GM19397 (cell line): ENCODE data around the gene ABHD14A.

Experiments used
- ATAC-seq: cut with Tn5 transposase; IDR thresholded peaks from one replicate; pipeline ENCODE4 v1.9.1; 2021; ENCODE audit warnings: mild to moderate bottlenecking, moderate library complexity; ENCODE audit not compliant: unreplicated experiment

ABHD14A gene

DNA sequence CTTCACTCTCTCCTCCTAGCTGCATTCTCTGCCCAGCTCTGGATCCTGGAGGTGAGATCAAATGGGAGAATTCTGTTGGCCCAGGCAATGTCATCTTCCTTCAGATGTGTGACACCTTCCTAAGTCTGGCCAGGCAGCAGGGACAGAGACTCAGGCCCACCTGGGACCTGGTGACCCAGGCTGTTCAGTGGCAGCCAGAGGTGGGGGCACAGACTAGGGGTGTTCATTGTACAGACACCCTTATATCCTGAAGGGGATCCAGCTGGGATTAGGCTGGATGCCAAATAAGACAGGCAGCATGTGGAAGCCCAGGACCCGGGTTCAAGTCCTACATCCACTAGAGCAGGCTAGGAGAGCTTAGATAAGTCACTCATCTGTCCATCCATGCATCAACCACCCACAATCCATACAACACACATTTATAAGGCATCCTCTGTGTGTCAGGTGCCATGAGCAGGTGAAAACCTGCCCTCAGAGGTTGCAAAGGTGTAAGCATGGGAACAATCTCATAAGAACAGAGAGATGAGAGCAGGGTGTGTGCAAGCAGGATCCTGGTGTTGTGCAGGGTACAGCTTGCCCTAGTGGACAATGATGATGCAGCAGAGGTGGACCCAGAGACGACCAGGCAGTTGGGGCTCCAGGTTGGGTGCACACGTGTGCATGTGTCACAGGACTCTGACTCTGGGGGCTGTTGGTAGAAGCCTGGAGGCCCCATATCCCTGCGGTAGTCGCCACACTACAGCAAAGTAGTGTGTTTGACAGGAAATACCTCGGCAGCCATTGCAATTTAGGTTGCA, 39.1 kb downstream of the ABHD14A start:
- ATAC-seq: no peak

DNA sequence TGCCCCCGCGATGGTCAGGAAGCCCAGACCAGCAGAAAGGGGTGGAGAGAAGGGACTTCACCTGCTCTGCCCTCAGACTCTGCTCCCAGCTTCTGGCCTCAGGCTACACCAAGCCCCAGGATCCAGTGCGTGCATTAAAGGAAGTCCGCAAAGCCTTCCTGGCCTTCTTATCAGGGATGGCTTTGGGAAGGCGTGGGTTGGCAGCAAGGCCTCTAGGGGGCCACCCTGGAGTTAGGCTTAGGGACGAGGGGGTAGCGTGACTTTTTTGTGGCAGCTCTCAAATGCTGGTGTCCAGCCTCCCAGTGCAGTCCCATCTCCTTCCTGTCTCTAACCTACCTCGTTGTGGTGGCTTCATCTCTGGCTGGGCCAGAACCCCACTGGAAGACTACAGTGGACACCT, 39.7 kb downstream of the ABHD14A start:
- no peak for ATAC-seq

DNA sequence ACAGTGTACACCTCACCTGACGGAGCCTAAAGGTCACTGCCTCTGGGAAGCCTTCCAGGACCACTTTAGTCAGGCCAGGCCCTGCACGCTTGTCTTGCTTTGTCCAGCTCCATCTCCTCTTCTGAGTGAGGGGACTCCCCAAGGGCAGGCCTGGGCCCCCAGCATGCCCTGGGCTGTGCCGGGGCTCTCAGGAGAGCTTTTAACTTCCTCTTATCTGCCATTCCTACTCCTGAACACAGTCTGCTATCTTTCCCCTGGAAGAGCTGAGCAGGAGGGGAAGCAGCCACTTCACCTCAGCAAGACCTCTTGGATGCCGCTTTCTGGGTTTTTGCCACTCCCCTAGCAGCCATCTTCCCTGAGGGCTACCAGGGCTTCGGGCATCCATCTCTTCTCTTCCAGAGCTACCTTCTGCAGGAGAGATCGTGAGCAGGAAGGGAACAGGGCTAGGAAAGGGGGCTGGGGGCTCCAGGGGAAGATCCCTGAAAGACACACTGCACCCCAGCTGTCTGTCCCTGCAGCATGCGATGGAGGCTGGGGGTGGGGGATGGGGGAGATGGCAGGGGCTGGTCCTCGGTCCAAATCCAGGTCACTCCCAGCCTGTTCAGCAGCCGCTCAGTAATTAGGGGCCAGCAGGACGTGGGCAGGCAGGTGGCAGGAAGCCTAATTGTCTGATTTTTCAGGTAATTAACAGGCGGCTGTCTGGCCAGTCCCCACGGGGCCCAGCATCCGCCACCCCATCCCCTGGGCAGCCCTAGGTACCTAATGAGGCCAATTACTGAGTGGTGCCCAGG, 40.8 kb downstream of the ABHD14A start:
- ATAC-seq: no peak

DNA sequence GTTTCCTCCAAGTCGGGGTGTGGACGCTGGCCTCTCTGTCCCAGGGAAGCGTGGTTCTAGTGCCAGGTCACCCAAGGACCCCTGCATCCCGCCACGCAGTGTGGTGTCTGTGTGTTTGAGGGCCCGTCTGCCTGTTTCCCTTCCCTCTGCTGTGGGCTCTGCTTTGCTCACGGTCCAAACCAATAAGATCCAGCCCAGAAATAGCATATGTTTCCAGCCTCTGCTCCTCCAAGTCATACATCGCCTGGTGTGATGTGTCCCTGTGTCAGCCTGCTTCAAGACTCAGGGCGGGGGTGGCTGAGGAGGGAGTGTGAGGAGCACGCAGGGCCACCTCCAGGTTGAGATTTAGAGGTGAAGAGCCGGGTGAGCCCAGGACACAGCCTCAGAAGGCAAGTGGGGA, 42.7 kb downstream of the ABHD14A start:
- no peak for ATAC-seq

DNA sequence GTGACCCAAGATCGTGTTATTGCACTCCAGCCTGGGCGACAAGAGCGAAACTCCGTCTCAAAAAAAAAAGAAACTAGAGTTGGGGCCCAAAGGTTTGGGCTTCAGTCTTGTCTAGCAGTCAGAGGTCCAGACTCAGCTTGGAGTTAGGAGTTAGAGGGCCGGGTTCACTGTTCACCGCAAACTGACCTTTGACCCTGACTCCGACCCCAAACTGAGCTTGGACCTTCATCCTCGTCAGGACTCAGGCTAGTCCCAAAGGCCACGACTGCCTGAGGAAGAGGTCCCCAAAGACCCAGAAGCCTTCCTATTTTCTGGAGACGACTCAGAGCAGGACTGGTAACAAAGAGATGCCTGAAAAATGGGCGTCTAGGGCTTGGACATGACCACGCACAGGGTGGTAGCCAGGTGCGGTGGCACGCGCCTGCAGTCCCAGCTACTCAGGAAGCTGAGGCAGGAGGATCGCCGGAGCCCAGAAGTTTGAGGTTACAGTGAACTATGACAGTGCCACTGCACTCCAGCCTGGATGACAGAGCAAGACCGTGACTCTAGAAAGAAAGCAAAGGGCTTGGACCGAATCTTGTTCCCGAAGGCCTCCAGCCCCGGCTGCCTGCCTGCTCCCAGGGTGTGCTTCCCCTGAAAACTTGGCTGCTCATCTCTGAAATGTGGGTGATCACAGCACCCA, 43.6 kb downstream of the ABHD14A start:
- no peak for ATAC-seq

DNA sequence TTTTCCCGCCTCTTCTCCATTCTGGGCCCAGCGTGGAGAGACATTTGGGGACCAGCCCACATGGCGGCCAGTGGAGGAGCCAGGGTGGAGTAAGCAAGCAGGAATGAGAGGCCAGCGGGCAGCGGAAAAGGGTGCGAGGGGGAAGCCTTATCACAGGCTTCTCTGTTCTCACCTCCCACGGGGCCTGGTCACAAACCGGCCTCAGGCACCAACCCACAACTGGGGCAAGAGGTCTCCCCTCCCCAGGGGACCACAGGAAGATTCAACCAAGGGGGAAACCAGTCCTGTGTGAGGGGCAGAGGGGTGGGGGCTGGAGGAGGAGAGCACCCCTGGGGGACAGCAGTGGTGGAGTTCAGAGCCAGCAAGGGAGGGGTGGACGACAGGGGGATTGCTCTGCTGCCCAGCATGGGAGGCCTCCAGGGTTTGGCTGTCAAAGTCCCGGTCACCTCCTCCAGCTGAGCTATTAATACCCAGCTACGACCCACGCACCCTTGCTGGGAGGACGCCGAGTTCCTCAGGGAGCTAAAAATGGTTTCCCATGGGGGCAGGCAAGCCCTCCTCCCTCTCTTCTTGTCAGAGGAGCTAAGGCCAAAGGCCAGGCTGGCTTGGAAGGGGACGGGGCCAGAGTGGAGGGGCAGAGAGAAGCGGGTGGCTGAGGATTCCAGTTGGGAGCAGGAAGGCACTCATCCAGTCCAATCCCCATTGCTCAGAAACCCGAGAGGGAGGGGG, 44.7 kb downstream of the ABHD14A start:
- no peak for ATAC-seq

DNA sequence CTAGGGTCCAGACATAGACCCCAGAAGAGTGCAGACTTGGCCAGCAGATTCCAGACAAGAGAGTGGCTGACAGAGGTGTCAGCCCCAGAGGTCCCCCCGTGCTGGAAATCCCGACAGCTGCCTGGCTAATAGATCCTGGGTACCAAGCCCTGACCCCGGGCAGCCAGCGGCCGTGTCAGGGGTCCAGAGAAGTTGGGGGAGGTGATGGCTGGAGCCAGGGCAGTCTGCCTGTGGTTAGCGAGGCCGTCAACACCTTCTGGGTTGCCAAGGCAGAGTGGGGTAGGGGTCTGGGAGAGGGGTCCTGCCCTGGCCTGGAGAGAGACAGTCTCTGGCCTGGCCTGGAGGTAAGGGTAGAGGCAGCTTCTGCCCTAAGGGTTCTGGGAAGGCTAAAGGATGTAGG, 45.9 kb downstream of the ABHD14A start:
- ATAC-seq: no peak

DNA sequence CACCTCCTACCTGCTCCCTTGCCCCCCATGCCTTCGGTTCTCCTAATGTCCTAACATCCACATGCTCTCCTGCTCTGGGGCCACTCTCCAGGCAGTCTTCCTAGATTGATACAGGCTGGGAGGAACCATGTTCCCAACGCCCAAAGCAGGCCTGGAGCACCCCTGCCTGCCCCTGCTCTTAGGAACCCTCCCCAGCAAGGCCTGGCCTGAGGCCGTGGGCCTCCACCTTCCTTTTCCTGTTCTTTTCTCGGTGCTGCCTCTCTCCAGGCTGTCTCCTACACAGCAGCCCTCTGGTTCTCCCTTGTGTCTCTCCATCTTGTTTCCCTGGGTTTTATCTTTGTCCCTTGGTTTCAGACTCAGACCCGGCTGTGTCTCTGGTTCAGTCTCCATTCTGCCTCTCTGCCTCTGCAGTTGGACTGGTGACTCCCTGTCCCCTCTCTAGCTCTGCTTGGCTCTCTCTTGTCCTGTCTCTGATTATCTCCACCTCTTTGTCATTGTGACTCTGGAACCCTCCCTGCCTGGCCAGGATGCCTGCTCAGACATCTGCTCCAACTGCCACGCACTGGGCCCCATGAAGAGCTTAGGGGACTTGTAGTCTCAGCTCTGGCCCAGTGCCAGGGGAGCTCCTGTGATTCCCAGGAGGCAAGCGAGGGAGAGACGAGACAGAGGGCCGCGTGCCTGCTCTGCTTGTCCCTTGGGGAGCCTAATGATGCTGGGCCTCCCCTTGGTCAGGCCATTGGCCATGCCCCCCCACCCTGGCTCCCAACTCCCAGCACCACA, 46.8 kb downstream of the ABHD14A start:
- ATAC-seq: no peak

DNA sequence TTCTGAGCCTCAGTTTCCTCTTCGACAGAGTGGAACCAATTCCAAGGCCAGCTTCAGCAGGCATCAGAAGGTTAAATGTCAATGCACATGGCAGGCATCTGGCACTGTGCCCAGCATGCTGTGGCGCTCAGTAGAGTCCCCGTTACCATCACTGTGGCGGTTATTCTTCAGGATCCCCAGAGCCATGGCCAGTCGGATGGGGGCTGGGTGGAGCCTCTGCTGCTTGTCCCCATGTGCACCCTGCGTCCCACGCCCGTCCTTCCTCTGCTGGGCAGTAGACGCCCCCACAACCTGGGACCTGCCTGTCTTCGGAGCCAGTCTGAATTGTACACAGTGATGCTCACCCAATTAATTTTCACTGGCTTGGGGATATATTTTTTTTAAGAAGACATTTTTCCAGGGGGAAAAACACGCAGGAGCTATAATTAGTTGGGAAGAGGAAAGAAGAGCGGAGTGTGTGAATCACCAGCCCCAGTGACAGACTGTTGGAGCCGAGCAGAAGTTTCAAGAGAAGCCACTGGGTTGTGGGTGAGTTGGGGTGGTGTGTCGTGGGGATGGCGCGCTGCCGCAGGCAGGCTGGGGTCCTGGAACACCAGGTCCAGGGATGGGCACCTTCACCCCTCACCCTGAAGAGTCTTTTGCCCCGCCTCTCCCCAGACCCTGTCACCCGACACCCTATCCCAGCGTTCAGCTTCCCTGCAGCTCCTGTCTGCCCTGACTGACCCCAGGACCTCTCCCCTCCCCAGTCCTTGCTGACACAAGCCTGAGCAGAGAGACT, 47.6 kb downstream of the ABHD14A start:
- no peak for ATAC-seq

DNA sequence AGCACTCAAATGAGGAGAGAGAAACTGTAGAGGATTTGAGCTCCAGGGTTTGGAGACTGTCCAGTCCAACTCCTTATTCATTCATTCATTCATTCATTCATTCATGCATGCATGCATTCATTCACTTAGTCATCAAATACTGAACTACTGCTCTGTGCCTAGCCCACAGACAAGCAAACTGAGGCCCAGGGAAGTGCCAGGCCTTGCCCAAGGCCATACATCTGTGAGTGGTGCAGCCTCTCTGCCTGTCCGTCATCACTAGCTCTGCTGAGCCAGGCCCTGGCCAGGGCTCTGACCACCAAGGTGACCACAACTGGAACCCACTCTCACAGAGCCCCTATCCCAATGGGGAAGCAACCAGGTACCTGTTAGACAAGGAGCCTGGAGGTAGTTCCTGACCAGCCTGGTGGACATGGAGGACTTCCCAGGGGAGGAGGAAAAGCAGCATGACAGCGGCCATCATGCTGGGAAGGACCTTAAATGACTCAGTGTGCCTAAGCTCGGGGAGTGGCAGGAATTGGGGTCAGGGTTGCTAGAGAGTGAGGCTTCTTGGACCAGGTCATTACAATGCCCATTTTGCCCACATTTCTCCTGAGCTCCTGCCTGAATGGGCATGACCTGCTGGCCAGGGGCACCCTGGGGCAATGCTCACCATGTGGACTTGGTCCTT, 48.4 kb downstream of the ABHD14A start:
- ATAC-seq: no peak

DNA sequence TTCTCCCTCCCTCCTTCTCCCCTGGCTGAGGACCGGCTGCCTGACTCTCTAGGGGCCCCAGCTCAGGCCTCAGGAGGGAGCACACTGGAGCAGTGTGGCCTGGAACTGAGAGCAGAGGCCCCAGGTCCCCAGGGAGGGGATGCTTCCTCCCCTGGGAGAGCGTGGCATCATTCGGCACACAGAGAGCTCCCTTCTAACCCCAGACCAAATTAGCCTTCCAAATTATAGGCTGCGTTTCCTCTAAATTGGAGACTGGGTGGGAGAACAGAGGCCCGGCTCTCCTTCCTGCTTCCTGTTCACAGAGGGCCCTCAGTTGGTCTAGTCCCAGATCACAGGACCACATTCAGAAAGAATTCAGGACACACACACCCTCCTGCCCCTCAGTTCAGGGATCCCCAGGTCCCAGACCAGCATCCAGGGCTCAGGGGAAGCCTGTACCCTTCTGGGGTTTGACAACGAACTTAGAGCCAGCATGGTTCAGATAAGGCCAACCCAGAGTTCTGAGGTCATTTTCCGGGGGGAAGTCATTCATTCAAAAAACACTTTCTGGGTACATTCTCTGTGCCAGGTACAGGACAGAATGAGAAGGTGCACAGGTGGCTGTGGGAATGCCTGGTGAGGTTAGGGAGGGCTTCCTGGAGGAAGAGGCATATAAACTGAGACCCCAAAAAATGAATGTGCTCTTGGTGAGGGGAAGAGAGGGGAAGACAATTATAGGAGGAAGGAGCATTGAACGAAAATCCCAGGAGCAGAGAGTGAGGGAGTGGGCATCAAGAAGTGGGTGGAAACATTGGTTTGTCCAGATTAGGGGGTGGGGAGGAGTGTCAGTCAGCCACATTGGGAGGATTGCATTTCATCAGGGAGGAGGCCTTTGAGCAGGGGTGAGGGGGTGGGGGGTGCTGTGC, 49.2 kb downstream of the ABHD14A start:
- ATAC-seq: peak; percentile 68

DNA sequence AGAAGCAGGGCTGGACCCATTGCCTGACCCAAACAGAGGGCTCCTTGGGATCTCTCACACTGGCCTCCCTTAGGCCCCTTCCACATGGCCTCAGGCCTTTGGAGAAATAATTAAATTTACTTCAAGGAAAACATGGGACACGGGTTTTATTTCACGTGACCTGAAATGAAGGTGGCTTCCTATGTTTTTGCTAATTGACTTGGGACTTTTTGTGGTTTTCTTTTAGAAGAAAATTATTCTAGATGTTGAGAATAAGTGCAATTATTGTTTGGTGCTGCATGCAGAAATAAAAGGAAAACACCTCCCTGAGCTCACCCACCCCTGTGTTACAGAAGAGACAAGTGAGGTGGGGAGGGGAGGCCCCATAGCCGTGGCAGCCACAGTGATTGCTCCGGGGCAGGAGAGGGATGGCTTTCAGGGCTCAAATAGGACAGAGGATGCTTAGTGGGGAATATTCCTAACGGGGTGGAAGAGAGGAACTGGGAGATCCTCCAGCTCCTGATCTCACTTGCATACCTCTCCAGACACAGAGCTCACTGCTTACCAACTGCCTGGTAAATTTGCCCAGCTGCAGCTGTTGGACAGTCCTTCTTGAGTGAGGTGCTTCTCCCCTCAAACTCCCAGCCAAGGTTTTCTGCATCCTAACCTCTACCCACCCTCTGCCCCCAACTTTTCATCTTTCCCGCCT, 50.0 kb downstream of the ABHD14A start:
- no peak for ATAC-seq

DNA sequence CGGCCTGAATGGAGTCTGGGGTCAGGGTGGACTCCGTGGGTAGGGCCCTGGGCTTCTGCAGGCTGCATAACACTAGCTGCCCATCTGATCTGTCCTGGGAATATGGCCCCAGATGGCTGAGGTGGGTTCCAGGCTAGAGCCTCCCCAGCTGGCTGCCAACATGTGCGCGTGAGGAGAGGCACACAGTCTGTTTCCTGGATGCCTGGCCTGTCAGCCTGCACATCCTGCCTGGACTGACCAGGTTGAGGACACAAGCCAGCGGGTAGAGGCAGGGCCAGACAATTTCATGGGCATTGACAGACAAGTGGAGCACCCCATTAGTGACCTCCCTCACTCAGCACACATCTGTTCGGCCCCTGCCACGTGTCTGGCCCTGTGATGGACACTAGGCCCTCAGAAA, 50.6 kb downstream of the ABHD14A start:
- no peak for ATAC-seq

DNA sequence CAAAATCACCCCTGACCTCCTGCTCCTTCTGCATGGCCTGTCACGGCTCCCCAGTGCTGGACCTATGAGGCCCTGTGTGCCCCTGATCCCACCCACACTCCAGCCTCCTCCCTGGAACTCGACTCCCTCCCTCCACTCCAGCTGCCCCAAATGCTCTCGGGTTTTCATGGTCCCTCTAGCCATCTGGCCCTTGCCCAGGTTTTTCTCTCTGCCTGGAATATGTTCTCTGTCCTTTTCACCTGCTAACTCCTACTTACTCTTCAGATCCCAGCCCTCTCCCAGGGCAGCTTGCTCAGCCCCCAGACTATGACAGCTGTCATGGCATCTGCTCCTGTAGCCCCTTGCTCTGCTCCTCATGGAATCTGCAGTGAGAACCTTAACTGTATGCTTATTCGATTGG, 51.2 kb downstream of the ABHD14A start:
- ATAC-seq: no peak

DNA sequence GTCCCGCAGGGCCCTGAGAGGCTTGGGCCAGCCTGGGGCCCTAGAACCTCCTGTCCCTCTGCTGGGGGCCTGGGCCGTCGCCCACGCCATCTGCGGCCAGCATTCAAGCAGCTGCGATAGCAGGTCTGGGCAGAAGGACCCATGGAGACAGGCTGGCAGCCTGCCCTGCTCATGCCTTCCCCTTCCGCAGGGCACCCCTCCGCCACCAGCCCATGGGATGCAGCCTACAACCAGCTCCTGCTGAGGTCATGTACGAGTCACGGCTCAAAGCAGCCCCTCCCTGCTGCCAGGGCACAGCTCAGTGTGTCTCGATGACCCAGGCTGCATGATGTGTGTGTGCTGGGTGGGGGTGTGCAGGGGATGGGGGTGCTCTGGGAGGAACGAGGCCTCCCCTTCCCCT, 53.7 kb downstream of the ABHD14A start:
- no peak for ATAC-seq

DNA sequence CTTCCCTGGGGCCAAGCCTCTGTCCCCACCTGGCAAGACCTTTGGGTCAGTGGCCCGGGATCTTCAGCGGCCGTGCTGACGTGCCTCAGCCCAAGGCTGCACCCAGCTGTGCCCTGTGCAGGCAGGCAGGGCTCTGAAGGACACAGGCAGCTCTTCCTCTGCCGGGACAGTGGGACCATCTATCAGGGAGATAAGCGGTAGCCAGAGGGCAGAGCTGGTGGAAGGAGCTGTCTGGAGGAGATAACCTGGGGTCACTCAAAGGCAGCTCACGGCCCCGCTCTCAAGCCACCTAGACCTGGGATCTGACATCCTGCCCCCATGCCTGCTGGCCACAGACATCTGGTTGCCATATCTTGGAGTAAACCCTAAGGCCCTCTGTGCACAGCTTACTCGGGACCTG, 54.2 kb downstream of the ABHD14A start:
- ATAC-seq: no peak

DNA sequence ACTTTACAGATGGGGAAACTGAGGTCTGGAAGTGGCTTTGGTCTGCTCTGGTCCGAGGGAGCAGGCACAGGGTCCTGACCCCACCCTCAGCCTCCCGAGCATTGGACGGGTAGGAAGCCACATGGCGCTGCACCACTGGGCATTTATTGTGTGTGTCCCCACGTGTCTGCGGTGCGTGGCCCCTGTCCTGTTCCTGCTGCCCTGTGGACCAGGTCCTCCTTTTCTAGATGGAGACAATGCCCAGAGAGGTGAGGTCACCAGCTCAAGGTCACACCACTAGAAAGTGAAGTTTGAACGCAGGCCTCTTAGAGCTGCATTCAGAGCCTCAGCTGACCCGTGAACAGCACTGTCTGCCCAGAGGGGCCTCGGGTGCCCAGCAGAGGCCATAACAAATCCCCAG, 54.7 kb downstream of the ABHD14A start:
- no peak for ATAC-seq
